ENCODE measurements around the gene UBN1.

DNA sequence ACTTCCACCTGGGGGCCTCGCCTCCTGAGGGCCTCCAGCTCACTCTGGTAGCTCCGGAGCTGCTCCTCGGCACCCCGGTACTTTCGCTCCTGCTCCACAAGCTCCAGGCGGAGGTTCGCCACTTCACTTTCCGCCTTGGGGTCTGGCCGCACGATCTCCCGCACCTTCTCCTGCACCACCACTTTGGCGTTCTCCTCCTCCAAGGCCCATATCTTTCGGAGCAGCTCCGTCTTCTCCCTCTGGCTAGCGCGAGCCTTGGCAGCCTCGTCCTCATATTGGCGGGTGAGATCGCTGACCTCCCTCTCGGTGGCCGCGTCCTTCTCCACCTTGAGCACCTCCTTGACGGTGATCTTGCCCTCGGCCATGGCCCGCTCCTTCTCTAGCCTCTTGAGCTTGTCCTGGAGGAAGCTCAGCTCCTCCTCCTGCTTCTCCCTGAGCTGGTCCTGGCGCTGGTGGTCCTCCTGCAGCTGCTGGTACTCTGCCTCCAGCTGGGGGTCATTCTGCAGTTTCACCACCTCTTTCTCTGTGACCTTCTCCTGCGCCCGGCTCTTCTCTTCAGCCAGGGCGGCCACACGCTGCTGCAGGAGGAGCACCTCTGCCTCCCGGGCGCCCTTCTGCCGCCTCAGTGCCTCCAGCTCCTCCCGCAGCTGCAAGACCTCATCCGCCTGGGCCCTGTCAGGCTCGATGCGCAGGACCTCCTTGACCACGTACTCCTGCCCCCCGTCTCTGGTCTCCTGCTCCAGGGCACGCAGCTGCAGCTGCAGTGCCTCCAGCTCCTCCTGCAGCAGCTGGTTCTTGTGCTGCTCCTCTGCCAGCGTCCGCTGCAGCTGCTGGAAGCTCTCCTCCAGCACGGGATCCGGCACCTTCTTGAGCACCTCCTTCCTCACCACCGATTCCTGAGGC is 37.9 kb downstream of the UBN1 start:
- no peak for TF ChIP-seq CTCF (IDR thresholded peaks at IDR 0.05)
- TF ChIP-seq POLR2A (IDR thresholded peaks at IDR 0.05), result no peak

All from esophagus squamous epithelium (tissue), 4 donors.